Tibial nerve (tissue), 4 donors: ENCODE measurements around the gene TPPP.

Source experiments
- CTCF ChIP-seq, 5 experiments: fragments of 200-600 bp in 3 of 5; fragments of 450-650 bp in 2 of 5; sonication (generic) in 3 of 5; IDR thresholded peaks; one replicate each; pipeline ENCODE4 v1.5.1; 2016 to 2019; ENCODE audit warnings: antibody characterized with exemption in 5 of 5, mild to moderate bottlenecking in 3 of 5, moderate library complexity in 2 of 5
- EP300 ChIP-seq, 2 donors: sonication (generic); formaldehyde crosslinking; IDR thresholded peaks; one replicate each; pipeline ENCODE4 v1.6.1; 2017; ENCODE audit warnings: antibody characterized with exemption in 2 of 2, mild to moderate bottlenecking in 1 of 2
- POLR2A ChIP-seq, 2 donors: fragments of 450-650 bp; IDR thresholded peaks; one replicate each; pipeline ENCODE4 v1.6.1; 2017; ENCODE audit warnings: antibody characterized with exemption in 2 of 2, mild to moderate bottlenecking in 2 of 2, moderate library complexity in 2 of 2

- TF ChIP-seq CTCF (IDR thresholded peaks at IDR 0.05) (no peak), POLR2A (IDR thresholded peaks at IDR 0.05) (no peak), EP300 (IDR thresholded peaks at IDR 0.05) (no peak)
Measured at GRCh38 chr5:617896-618295, 75.3 kb downstream of the TPPP start.
